Hepatocyte (in vitro differentiated cells): Measurements from ENCODE around the gene TIAM1. TPM values are rescaled to one million over a fixed set of nuclear protein-coding genes. Genes with fewer than 3 reads are reported as not detected.

Experiments
- DNase-seq: peaks from one replicate; pipeline ENCODE4 v3.0.0-alpha.2; 2016; ENCODE audit warnings: low spot score
- H2AFZ ChIP-seq: fragments of 200-600 bp; sonication (generic); 2 replicates; pipeline ENCODE4 v1.6.0; 2016; ENCODE audit warnings: antibody characterized with exemption, mild to moderate bottlenecking
- H3K27ac ChIP-seq: fragments of 200-600 bp; sonication (generic); 2 replicates; pipeline ENCODE4 v1.5.1; 2016; ENCODE audit warnings: mild to moderate bottlenecking
- H3K27me3 ChIP-seq: fragments of 200-600 bp; sonication (generic); 2 replicates; pipeline ENCODE4 v1.6.1; 2016
- H3K36me3 ChIP-seq: fragments of 200-600 bp; sonication (generic); replicated peaks from 2 replicates; pipeline ENCODE4 v1.5.1; 2016; ENCODE audit warnings: low read depth; ENCODE audit not compliant: insufficient read depth
- H3K4me1 ChIP-seq: fragments of 200-600 bp; sonication (generic); 2 replicates; pipeline ENCODE4 v1.5.1; 2016; ENCODE audit warnings: mild to moderate bottlenecking, moderate library complexity; ENCODE audit not compliant: insufficient read depth
- H3K4me2 ChIP-seq: fragments of 200-600 bp; sonication (generic); 2 replicates; pipeline ENCODE4 v1.6.0; 2016
- H3K4me3 ChIP-seq: fragments of 200-600 bp; sonication (generic); 2 replicates; pipeline ENCODE4 v1.5.1; 2016; ENCODE audit warnings: mild to moderate bottlenecking
- H3K79me2 ChIP-seq: fragments of 200-600 bp; sonication (generic); 2 replicates; pipeline ENCODE4 v1.6.0; 2017; ENCODE audit warnings: mild to moderate bottlenecking
- H3K9me2 ChIP-seq: fragments of 200-600 bp; sonication (generic); replicated peaks from 2 replicates; pipeline ENCODE4 v1.6.0; 2017; ENCODE audit warnings: mild to moderate bottlenecking; ENCODE audit not compliant: insufficient read depth
- H3K9me3 ChIP-seq: fragments of 200-600 bp; sonication (generic); 2 replicates; pipeline ENCODE4 v1.5.1; 2016; ENCODE audit warnings: low read depth, mild to moderate bottlenecking
- H4K20me1 ChIP-seq: fragments of 200-600 bp; sonication (generic); 2 replicates; pipeline ENCODE4 v1.6.0; 2016; ENCODE audit warnings: mild to moderate bottlenecking; ENCODE audit not compliant: insufficient read depth, poor library complexity, severe bottlenecking
- CTCF ChIP-seq: fragments of 200-600 bp; sonication (generic); IDR thresholded peaks from 2 replicates; pipeline ENCODE4 v1.5.1; 2016; ENCODE audit warnings: antibody characterized with exemption, mild to moderate bottlenecking; ENCODE audit not compliant: poor library complexity
- EZH2 ChIP-seq: fragments of 200-600 bp; sonication (generic); IDR thresholded peaks from 2 replicates; pipeline ENCODE4 v1.6.1; 2016; ENCODE audit warnings: antibody characterized with exemption, mild to moderate bottlenecking, borderline replicate concordance
- EZH2phosphoT487 ChIP-seq: fragments of 200-600 bp; sonication (generic); IDR thresholded peaks from one replicate; pipeline ENCODE4 v1.6.1; 2018; ENCODE audit warnings: antibody characterized with exemption, mild to moderate bottlenecking, low read depth, moderate library complexity; ENCODE audit not compliant: unreplicated experiment, severe bottlenecking
- WGBS: methylation state at CpG from one replicate; pipeline ENCODE4 v1.1.6; 2016; ENCODE audit warnings: low lambda C conversion rate; ENCODE audit errors: missing lambda C conversion rate; 5-methylcytosine and 5-hydroxymethylcytosine counted together
- polyA plus RNA-seq: library from polyadenylated mRNA; unstranded; fragments of >200 nt; fragmentation: Nextera tagmentation; extraction: Ambion mirVana; gene quantifications from 2 replicates; pipeline ENCODE4 v1.2.1, GENCODE V29; 2016
- total RNA-seq: library from RNA; depleted of rRNA; stranded (reverse); fragments of >200 nt; gene quantifications from 2 replicates; pipeline ENCODE4 v1.2.3, GENCODE V29; 2014

Gene TIAM1
- total and polyA plus RNA-seq, 2 experiments from 2014 or later, result 8.8 TPM

DNA sequence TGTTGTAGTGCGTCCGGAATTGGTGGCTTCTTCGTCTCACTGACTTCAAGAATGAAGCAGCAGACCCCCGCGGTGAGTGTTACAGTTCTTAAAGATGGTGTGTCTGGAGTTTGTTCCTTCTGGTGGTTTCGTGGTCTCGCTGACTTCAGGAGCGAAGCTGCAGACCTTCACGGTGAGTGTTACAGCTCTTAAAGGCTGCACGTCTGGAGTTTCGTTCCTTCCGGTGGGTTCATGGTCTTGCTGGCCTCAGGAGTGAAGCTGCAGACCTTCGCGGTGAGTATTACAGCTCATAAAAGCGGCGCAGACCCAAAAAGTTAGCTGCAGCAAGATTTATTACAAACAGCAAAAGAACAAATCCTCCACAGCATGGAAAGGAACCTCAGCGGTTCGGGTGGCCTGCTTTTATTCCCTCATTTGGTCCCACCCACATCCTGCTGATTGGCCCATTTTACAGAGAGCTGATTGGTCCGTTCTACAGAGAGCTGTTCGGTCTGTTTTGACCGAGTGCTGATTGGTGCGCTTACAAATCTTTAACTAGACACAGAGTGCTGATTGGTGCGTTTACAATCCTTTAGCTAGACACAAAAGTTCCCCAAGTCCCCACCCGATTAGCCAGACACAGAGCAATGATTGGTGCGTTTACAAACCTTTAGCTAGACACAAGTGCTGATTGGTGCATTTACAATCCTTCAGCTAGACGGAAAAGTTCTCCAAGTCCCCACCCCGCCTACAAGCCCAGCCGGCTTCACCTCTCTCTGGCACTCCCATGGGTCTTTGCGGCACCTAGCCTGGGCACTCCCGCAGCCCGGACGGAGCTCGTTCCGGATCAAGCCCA is 256.2 kb downstream of the TIAM1 start:
- Histone ChIP-seq H4K20me1 (no peaks in the 10 kb centered on the region), H3K4me1 (no peaks in the 10 kb centered on the region), H3K27me3 (no peaks in the 10 kb centered on the region), H2AFZ (no peak overlapping the region), H3K27ac (no peak overlapping the region), H3K36me3 (no peaks in the 10 kb centered on the region), H3K4me3 (no peak overlapping the region), H3K4me2 (no peak overlapping the region), H3K79me2 (no peaks in the 10 kb centered on the region), H3K9me2 (no peaks in the 10 kb centered on the region), H3K9me3 (no peaks in the 10 kb centered on the region)
- no peak for DNase-seq
- no peak for TF ChIP-seq EZH2
- no peak for TF ChIP-seq EZH2phosphoT487
- no peak for TF ChIP-seq CTCF
- 82% methylated on average over 34 of the region's 34 CpGs for WGBS

DNA sequence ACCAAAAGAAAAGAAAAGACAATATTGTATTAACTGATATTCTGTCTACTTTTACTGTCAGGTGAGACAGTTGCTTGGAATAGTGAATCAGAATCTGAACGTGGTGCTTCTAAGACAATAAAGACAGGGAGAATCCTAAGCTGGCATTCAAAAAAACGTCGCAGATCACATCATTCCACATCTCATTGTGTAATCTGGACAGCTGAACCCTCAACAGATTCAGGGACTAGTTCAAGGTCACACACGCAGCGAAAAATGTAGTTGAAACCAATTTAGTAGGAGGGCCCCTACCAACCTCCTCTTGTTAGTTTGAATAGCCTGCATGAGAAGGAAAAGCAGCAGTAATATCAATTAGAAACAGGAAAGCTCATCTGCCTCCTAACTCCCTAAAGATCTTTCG is 259.4 kb downstream of the TIAM1 start:
- no peak for TF ChIP-seq EZH2
- no peak for TF ChIP-seq CTCF
- TF ChIP-seq EZH2phosphoT487, result no peak
- H3K27ac ChIP-seq, result no peak overlapping the region
- no peaks in the 10 kb centered on the region for H4K20me1 ChIP-seq
- no peaks in the 10 kb centered on the region for H3K27me3 ChIP-seq
- no peak overlapping the region for H2AFZ ChIP-seq
- no peak for DNase-seq
- H3K36me3 ChIP-seq, result no peaks in the 10 kb centered on the region
- H3K4me2 ChIP-seq, result no peak overlapping the region
- H3K9me3 ChIP-seq, result no peaks in the 10 kb centered on the region
- H3K4me1 ChIP-seq, result no peaks in the 10 kb centered on the region
- H3K79me2 ChIP-seq, result no peaks in the 10 kb centered on the region
- no peak overlapping the region for H3K4me3 ChIP-seq
- H3K9me2 ChIP-seq, result no peaks in the 10 kb centered on the region
- WGBS, result 72% methylated on average over 6 of the region's 6 CpGs

- no peak overlapping the region for H3K4me3 ChIP-seq
- no peak for TF ChIP-seq EZH2
- no peak for TF ChIP-seq EZH2phosphoT487
- TF ChIP-seq CTCF, result no peak
Measured at GRCh38 chr21:31078796-31079195, 265.3 kb downstream of the TIAM1 start.

More at GRCh38 chr21:31078796-31079195, 265.3 kb downstream of the TIAM1 start:
- Histone ChIP-seq H3K27me3 (no peaks in the 10 kb centered on the region), H3K4me1 (no peaks in the 10 kb centered on the region), H3K9me3 (no peaks in the 10 kb centered on the region), H3K27ac (no peak overlapping the region), H3K79me2 (no peaks in the 10 kb centered on the region), H3K9me2 (no peaks in the 10 kb centered on the region), H3K36me3 (no peaks in the 10 kb centered on the region), H3K4me2 (no peak overlapping the region), H4K20me1 (no peaks in the 10 kb centered on the region), H2AFZ (no peak overlapping the region)
- no peak for DNase-seq
- WGBS, result 62% methylated on average over 4 of the region's 4 CpGs
